SK-N-MC (cell line): ENCODE data around the gene VMP1.

Source experiments
- EZH2 ChIP-seq: fragments of 200-600 bp; sonication (generic); IDR thresholded peaks from one replicate; pipeline ENCODE4 v1.6.1; 2017; ENCODE audit warnings: antibody characterized with exemption
- POLR2AphosphoS5 ChIP-seq: IDR thresholded peaks from 2 replicates; pipeline ENCODE4 v1.6.1; 2012; ENCODE audit warnings: mild to moderate bottlenecking, low read depth, low read length, borderline replicate concordance

- TF ChIP-seq POLR2AphosphoS5 (no peak), EZH2 (no peak)
Measured at GRCh38 chr17:59752922-59753321, 45.5 kb downstream of the VMP1 start.
